SK-N-SH (cell line): Measurements from ENCODE around the gene FGD2.

Source experiments
- CHD2 ChIP-seq: fragments of 150-350 bp; IDR thresholded peaks from 2 replicates; pipeline ENCODE4 v1.6.1; 2018; ENCODE audit warnings: low read length; ENCODE audit not compliant: partially characterized antibody
- CTCF ChIP-seq: fragments of 200-600 bp; sonication (generic); IDR thresholded peaks from 2 replicates; pipeline ENCODE4 v1.6.1; 2017; ENCODE audit warnings: antibody characterized with exemption, mild to moderate bottlenecking, moderate library complexity
- EZH2phosphoT487 ChIP-seq: fragments of 200-600 bp; sonication (generic); IDR thresholded peaks from 2 replicates; pipeline ENCODE4 v1.6.1; 2017; ENCODE audit warnings: low read depth, mixed run types, mild to moderate bottlenecking, antibody characterized with exemption, moderate library complexity, borderline replicate concordance
- JUND ChIP-seq: IDR thresholded peaks from 2 replicates; pipeline ENCODE4 v1.4.0; 2012
- POLR2AphosphoS5 ChIP-seq: IDR thresholded peaks from 2 replicates; pipeline ENCODE4 v1.6.1; 2012; ENCODE audit warnings: low read depth, low read length
- SIN3A ChIP-seq: IDR thresholded peaks from 2 replicates; pipeline ENCODE4 v1.6.1; 2012; ENCODE audit warnings: low read depth, mild to moderate bottlenecking, low read length, moderate library complexity, borderline replicate concordance
- TCF12 ChIP-seq: IDR thresholded peaks from 2 replicates; pipeline ENCODE4 v1.4.0; 2012
- TEAD4 ChIP-seq: IDR thresholded peaks from 2 replicates; pipeline ENCODE4 v1.4.0; 2012; ENCODE audit warnings: mild to moderate bottlenecking, borderline replicate concordance; ENCODE audit not compliant: insufficient read depth
- TF ChIP-seq, protein P1 (sequence below): IDR thresholded peaks from 2 replicates; pipeline ENCODE4 v1.6.1; 2012; ENCODE audit warnings: mild to moderate bottlenecking, low read depth, low read length, moderate library complexity
- TF ChIP-seq, protein P2 (sequence below): IDR thresholded peaks from 2 replicates; pipeline ENCODE4 v1.4.0; 2012; ENCODE audit warnings: low read depth, borderline replicate concordance

DNA sequence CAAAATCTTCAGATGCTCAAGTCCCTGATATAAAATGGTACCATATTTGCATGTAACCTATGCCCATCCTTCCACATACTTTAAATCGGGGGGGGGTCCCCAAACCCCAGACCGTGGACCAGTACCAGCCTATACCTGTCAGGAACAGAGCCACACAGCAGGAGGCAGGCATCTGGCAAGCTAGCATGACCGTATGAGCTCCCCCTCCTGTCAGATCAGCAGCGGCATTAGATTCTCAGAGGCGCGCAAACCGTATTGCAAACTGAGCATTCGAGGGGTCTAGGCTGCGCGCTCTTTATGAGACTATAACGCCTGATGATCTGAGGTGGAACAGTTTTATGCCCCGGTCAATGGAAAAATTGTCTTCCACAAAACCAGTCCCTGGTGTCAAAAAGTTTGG lies 30.7 kb downstream of the FGD2 start:
- no peak for TF ChIP-seq CHD2
- TF ChIP-seq, protein P1, sequence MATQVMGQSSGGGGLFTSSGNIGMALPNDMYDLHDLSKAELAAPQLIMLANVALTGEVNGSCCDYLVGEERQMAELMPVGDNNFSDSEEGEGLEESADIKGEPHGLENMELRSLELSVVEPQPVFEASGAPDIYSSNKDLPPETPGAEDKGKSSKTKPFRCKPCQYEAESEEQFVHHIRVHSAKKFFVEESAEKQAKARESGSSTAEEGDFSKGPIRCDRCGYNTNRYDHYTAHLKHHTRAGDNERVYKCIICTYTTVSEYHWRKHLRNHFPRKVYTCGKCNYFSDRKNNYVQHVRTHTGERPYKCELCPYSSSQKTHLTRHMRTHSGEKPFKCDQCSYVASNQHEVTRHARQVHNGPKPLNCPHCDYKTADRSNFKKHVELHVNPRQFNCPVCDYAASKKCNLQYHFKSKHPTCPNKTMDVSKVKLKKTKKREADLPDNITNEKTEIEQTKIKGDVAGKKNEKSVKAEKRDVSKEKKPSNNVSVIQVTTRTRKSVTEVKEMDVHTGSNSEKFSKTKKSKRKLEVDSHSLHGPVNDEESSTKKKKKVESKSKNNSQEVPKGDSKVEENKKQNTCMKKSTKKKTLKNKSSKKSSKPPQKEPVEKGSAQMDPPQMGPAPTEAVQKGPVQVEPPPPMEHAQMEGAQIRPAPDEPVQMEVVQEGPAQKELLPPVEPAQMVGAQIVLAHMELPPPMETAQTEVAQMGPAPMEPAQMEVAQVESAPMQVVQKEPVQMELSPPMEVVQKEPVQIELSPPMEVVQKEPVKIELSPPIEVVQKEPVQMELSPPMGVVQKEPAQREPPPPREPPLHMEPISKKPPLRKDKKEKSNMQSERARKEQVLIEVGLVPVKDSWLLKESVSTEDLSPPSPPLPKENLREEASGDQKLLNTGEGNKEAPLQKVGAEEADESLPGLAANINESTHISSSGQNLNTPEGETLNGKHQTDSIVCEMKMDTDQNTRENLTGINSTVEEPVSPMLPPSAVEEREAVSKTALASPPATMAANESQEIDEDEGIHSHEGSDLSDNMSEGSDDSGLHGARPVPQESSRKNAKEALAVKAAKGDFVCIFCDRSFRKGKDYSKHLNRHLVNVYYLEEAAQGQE, result no peak
- TF ChIP-seq SIN3A, result no peak
- no peak for TF ChIP-seq CTCF
- no peak for TF ChIP-seq TEAD4
- TF ChIP-seq TCF12, result no peak
- TF ChIP-seq POLR2AphosphoS5, result no peak
- no peak for TF ChIP-seq EZH2phosphoT487
- TF ChIP-seq, protein P2, sequence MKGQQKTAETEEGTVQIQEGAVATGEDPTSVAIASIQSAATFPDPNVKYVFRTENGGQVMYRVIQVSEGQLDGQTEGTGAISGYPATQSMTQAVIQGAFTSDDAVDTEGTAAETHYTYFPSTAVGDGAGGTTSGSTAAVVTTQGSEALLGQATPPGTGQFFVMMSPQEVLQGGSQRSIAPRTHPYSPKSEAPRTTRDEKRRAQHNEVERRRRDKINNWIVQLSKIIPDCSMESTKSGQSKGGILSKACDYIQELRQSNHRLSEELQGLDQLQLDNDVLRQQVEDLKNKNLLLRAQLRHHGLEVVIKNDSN, result no peak
- no peak for TF ChIP-seq JUND
